Left renal cortex interstitium (tissue), 4 donors: ENCODE results near the gene BST1. TPM values are rescaled to one million over a fixed set of nuclear protein-coding genes. Genes with fewer than 3 reads are reported as not detected.
A peak's percentile ranks its signal among the peaks of the same experiment; 100 is the strongest.

Experiments
- DNase-seq, 4 donors: peaks; one replicate each; pipeline ENCODE4 v3.0.0-alpha.2; 2013; ENCODE audit warnings: low read depth in 4 of 4, low spot score in 2 of 4, missing footprints in 1 of 4
- polyA plus RNA-seq, 4 donors: library from polyadenylated mRNA; unstranded; fragments of 120-200 nt; gene quantifications; one replicate each; pipeline ENCODE4 v1.2.1, GENCODE V29; 2013; ENCODE audit not compliant: insufficient read length in 4 of 4

BST1 gene
- polyA plus RNA-seq, 4 donors: 11.7 to 16.1 (median 14.6) TPM

DNA sequence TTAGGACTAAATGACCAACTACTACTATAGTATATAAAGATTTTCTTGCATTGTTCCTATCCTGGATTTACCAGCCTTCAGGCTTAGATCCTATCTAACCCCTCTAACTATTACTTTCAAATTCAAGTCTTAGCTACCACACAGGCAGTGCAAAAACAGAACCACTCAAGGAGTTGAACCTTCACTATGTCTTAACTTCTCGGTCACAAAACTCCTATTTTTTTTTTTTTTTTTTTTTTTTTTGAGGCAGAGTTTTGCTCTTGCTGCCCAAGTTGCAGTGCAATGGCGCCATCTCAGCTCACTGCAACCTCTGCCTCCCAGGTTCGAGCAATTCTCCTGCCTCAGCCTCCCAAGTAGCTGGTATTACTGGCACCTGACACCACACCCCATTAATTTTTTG is 27.5 kb upstream of the BST1 start:
- DNase-seq: no peak

DNA sequence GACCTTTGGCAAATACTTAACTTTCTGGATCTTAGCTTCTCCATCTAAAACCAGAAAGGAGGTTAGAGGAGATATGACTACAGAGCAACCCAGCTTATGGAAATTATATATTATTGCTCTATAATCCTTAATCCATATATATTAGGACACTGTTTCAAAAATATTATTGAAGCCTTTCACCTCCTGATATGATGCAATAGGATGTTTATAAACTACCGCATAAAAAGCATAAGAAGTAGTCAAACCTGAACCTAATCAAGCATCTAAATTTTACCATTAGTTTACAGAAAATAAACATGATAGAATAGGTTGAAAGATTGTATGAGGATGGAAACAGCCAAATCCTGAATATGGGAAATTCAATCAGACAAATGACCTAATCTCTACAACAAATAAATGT is 26.8 kb upstream of the BST1 start:
- DNase-seq: no peak

GRCh38 chr4:15676899-15677298 is 26.0 kb upstream of the BST1 start:
- DNase-seq: no peak

DNA sequence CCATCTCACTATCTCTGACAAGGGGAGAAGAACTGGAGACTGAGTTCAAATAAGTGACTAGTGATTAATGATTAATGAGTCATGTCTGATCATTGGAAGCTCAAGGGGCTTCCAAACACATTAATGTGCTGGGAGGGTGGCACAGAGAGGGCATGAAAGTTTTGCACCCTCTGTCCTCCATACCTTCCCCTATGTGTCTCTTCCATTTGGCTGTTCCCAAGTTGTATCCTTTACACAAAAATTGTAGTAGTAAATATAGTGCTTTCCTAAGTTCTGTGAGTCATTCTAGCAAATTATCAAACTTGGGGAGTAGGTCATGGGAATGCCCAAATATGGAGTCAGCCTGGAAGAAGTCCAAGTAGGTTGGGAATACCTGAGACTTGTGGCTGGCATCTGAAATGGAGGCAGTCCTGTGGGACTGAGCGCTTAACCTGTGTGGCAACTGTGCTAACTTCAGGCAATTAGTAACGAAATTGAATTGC is 25.3 kb upstream of the BST1 start:
- no peak for DNase-seq

- no peak for DNase-seq
Observed at GRCh38 chr4:15681067-15681371, 21.8 kb upstream of the BST1 start.

GRCh38 chr4:15681372-15682241 is 21.3 kb upstream of the BST1 start, which contains the start of gene FAM200B:
TSS of gene FAM200B (plus strand) at chr4:15681827. CDS start at chr4:15686978, 5,151 bp downstream.
- peak; percentile 98 for DNase-seq

DNA sequence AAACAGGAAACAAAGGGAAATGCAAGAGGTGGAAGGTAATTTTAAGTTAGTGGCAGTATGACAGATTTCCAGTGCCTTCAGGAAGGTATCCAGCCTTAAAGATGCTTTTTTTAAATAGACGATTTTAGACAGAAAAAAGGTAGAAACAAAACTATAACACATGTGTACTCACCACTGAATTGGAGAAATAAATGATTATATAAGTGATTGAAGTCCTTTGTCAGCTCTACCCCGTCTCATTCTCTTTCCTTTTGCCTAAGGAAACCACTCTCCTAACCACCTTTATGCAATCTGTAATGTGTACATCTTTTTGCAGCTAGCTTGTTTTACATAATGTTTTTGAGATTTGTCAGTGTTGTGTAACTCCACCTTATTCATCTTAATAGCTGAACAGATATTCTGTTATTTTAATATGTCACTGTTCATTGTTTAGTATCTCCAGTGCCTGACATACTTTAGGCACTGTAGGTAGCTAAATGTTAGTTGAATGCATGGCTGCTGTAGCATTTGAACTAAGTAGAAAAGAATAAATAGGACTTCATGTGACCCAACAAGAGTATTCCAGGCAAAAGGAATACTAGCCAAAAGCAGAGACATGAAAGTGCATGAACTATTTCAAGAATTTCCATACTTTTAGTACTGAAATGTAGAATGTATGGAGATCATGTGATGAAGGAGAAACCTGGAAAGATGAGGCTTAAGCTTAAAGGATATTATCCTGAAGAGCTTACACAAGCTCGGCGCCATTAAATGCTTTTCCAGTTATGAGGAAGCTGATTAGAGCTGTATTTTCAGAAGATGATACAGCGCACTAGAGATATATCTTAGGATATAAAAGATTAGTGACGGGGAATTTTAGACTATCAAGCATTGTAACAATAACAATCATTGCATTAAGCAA is 20.4 kb upstream of the BST1 start:
- DNase-seq: peak in 1 of 4 donors; percentile 37

- no peak for DNase-seq
Observed at GRCh38 chr4:15683143-15683495, 19.7 kb upstream of the BST1 start.

- DNase-seq: no peak
Observed at GRCh38 chr4:15684498-15684897, 18.4 kb upstream of the BST1 start.

DNA sequence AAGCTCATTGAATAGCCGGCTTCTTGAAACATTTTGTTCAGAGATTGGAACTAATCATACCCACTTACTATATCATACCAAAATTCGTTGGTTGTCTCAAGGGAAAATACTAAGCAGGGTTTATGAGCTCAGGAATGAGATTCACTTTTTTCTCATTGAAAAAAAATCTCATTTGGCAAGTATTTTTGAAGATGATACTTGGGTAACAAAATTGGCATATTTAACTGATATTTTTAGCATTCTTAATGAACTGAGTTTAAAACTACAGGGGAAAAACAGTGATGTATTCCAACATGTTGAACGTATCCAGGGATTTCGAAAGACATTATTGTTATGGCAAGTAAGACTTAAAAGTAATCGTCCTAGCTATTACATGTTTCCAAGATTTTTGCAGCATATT is 14.8 kb upstream of the BST1 start:
- no peak for DNase-seq

GRCh38 chr4:15689540-15689939 is 13.3 kb upstream of the BST1 start:
- no peak for DNase-seq

DNA sequence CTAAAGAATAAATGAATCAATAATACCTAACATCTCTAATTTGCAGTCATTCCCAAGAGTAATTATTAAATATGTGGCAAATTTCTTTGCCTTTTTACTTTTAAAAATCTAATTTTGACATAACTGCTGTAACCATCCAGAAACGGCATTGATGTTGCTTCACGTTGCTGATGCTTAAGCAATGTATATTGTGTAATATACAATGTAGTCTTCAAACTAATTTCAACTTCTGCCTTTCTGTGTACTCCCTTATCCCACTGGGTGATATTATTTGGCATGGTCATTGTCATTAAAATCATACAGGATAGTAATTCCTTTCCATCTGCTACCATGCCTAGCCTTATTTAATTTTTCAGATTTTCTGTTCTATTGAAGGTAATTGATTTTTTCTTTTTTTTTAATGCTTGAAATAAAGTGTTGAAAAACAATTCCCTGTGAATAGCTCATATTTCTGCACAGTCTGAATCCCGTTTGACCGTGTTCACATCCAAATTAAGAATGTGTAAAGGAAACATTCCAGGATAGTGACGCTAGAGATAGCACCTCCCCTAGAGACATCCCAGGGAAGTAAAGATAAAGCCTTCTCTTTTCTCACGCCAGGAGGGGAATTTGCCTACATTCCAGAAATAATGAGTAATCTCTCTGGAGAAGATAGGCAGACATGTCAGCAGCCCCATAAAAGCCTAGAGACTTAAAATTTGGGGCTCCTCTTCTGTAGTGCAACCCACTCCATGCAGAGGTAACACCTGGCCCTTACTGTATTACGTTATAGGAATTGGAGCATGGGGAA is 12.7 kb upstream of the BST1 start:
- DNase-seq: no peak

GRCh38 chr4:15691346-15692135 is 11.3 kb upstream of the BST1 start:
- DNase-seq: no peak

- no peak for DNase-seq
Observed at GRCh38 chr4:15692602-15693001, 10.3 kb upstream of the BST1 start.

GRCh38 chr4:15694431-15694830 is 8.4 kb upstream of the BST1 start:
- no peak for DNase-seq

- DNase-seq: no peak
Observed at GRCh38 chr4:15695240-15695699, 7.6 kb upstream of the BST1 start.

- no peak for DNase-seq
Observed at GRCh38 chr4:15695729-15696128, 7.1 kb upstream of the BST1 start.

- DNase-seq: no peak
Observed at GRCh38 chr4:15696866-15697265, 6.0 kb upstream of the BST1 start.

GRCh38 chr4:15703439-15703838 is 574 bp downstream of the BST1 start:
- DNase-seq: no peak

DNA sequence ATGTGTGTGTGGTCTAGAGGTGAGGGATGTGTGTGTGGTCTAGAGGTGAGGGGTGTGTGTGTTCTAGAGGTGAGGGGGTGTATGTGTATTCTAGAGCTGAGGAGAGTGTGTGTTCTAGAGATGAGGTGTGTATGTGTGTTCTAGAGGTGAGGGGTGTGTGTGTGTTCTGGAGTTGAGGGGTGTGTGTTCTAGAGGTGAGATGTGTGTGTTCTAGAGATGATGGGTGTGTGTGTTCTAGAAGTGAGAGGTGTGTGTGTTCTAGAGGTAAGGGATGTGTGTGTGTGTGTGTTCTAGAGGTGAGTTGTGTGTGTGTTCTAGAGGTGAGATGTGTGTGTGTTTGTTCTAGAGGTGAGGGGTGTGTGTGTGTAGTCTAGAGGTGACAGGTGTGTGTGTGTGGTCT is 1.3 kb downstream of the BST1 start:
- no peak for DNase-seq
